ENCODE measurements around the gene MYCN. TPM values are rescaled to one million over a fixed set of nuclear protein-coding genes. Genes with fewer than 3 reads are reported as not detected.
A peak's percentile ranks its signal among the peaks of the same experiment; 100 is the strongest.

The MYCN gene
- total and polyA plus RNA-seq, 2 of the 13 experiments (the other 11 are each of a cell fraction or from before 2014, with no cell fraction given): not detected

GRCh38 chr2:15941871-15942710 is 1.7 kb downstream of the MYCN start (continued):
- TF ChIP-seq CSRNP2 (CRISPR knock-in tag; conservative IDR thresholded peaks at IDR 0.05; ENCODE audit: low read depth) (no peak), POGZ (CRISPR knock-in tag; IDR thresholded peaks at IDR 0.05) (no peak), MTF2 (CRISPR knock-in tag; IDR thresholded peaks at IDR 0.05; ENCODE audit: borderline replicate concordance) (peak; percentile 92; the same call in 1 of the 2 replicates), ZBTB46 (CRISPR knock-in tag; IDR thresholded peaks at IDR 0.05; ENCODE audit: borderline replicate concordance) (no peak), ZNF496 (CRISPR knock-in tag; IDR thresholded peaks at IDR 0.05; ENCODE audit: insufficient replicate concordance) (no peak)
- TF ChIP-seq, protein P1, sequence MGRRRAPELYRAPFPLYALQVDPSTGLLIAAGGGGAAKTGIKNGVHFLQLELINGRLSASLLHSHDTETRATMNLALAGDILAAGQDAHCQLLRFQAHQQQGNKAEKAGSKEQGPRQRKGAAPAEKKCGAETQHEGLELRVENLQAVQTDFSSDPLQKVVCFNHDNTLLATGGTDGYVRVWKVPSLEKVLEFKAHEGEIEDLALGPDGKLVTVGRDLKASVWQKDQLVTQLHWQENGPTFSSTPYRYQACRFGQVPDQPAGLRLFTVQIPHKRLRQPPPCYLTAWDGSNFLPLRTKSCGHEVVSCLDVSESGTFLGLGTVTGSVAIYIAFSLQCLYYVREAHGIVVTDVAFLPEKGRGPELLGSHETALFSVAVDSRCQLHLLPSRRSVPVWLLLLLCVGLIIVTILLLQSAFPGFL (CRISPR knock-in tag; IDR thresholded peaks at IDR 0.05): no peak

Data from HepG2 (cell line).